SK-N-SH treated with all-trans-retinoic acid at 6 μM for 48 hours (cell line): ENCODE measurements around the gene CRYBG3.

Experiments used
- BACH2 ChIP-seq: fragments of 250-450 bp; sonication (Bioruptor Pico); IDR thresholded peaks from 2 replicates; pipeline ENCODE4 v1.9.0; 2021; ENCODE audit warnings: mild to moderate bottlenecking, borderline replicate concordance
- CREB5 ChIP-seq: fragments of 250-450 bp; sonication (Bioruptor Pico); IDR thresholded peaks from 2 replicates; pipeline ENCODE4 v1.5.1; 2020; ENCODE audit warnings: low read depth, mild to moderate bottlenecking, moderate library complexity
- CSDC2 ChIP-seq: fragments of 250-450 bp; sonication (Bioruptor Pico); IDR thresholded peaks from 2 replicates; pipeline ENCODE4 v1.5.0; 2020; ENCODE audit warnings: mild to moderate bottlenecking, moderate library complexity
- PATZ1 ChIP-seq: fragments of 250-450 bp; sonication (Bioruptor Pico); IDR thresholded peaks from 2 replicates; pipeline ENCODE4 v1.8.0; 2020; ENCODE audit warnings: mild to moderate bottlenecking, moderate library complexity, borderline replicate concordance
- TCF4 ChIP-seq: fragments of 250-450 bp; sonication (Bioruptor Pico); IDR thresholded peaks from 2 replicates; pipeline ENCODE4 v1.8.0; 2021; ENCODE audit warnings: mild to moderate bottlenecking, moderate library complexity, borderline replicate concordance
- ZC3H10 ChIP-seq: fragments of 250-450 bp; sonication (Bioruptor Pico); IDR thresholded peaks from 2 replicates; pipeline ENCODE4 v1.5.1; 2021; ENCODE audit warnings: mild to moderate bottlenecking, moderate library complexity
- ZFP30 ChIP-seq: fragments of 450-650 bp; formaldehyde crosslinking; IDR thresholded peaks from 2 replicates; pipeline ENCODE4 v1.5.0; 2022; ENCODE audit warnings: mild to moderate bottlenecking, moderate library complexity

- TF ChIP-seq TCF4 (CRISPR knock-in tag) (no peak), CSDC2 (CRISPR knock-in tag) (no peak), ZFP30 (CRISPR knock-in tag) (no peak), ZC3H10 (CRISPR knock-in tag) (no peak), CREB5 (CRISPR knock-in tag) (no peak), PATZ1 (CRISPR knock-in tag) (no peak), BACH2 (CRISPR knock-in tag) (no peak)
Measured at GRCh38 chr3:97956051-97956450, 134.2 kb downstream of the CRYBG3 start.
